GM21717 (cell line): ENCODE measurements around the gene COTL1.
"Not testable (repeated sequence)": the region's sequence is repeated elsewhere in the genome, so short reads cannot be mapped to it uniquely, and the experiment has no call there.

Experiments used
- ATAC-seq: cut with Tn5 transposase; IDR thresholded peaks from one replicate; pipeline ENCODE4 v1.9.1; 2021; ENCODE audit warnings: mild to moderate bottlenecking, moderate library complexity; ENCODE audit not compliant: unreplicated experiment

Gene COTL1

DNA sequence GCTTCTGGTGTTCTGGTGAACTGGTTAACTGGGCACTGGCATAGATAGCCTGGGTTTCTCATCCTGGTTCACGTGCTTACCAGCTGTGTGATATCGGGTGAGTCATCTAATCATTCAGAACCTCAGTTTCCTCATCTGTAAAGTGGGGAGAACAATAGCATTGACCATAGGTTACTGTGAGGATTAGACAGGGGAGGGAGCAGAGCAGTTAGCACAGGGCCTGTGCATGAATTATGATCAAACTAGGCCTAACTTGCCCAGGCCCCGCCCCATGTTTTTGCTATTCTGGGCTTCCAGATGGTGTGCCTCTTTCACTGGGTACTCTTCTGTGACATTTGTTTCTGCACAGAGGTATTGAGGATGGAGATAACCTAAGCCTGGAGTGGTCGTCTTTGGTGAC lies 25.8 kb upstream of the COTL1 start:
- ATAC-seq: no peak

DNA sequence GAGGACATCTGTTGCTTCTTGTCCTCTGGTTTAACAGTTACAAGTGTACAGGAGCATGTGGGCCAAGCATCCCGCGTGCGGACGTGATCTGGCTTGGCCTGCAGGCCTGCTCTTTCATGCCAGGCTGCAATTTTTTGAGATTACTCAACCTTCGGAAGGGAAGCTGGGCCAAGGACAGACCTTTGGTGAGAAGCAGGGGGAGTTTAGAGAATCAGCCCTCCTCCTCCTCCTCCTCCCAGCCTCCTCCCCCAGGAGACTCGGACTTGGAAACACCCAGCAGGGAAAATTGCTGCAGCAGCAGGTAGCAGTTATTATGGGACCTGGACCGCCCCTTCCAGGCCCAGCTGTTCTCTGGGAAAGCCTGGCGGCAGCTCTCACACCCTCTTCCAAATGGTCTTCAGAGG lies 25.3 kb upstream of the COTL1 start:
- no peak for ATAC-seq

DNA sequence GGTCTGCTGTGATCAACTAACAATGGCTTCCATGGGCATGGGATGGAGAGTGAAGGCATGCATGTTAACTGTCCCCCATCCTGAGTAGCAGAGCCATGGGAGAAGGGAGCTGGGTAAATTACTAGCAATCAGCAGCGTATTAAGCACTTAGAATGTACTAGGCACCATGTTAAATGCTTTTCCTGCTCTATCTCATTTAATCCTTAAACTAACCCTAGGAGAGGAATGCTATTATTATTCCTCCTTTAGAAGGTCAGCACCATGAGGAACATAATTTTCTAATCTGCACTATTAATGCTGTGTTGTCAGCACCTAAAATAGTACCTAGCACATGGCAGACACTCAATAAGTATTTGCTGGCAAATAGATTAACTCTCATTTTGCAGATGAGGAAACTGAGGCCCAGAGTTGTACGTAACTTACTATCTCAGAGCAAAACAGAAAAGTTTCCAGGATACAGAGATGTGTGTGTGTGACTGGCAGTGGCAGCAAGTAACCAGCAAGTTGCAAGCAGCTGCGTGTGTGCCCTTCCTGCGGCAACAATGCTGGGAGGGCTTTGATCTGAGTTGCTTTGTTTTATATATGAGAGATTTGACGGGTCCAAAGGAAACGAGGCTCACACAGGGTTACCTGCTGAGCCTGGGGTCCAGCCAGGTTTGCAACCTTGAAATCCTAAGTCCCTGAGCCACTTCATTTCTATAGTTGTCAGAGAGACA lies 23.9 kb upstream of the COTL1 start:
- ATAC-seq: no peak

DNA sequence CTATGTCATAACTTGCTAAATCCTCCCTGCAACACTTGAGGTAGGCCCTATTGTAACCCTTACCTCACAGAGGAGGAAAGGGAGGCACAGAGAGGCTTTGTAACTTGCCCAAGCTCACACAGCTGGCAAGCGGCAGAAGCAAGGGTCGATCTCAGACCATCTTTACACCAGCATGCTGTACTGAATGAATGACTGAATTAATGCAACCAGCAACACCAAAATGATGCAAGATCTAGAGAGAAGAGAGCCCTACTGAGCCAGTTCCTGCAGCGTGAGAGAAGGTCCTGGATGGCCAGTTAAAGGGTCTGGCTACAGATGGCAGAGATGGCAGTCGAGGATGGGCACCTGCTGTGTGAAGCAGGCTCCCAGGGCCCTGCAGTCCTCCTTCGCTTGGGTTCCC lies 22.3 kb upstream of the COTL1 start:
- ATAC-seq: no peak

DNA sequence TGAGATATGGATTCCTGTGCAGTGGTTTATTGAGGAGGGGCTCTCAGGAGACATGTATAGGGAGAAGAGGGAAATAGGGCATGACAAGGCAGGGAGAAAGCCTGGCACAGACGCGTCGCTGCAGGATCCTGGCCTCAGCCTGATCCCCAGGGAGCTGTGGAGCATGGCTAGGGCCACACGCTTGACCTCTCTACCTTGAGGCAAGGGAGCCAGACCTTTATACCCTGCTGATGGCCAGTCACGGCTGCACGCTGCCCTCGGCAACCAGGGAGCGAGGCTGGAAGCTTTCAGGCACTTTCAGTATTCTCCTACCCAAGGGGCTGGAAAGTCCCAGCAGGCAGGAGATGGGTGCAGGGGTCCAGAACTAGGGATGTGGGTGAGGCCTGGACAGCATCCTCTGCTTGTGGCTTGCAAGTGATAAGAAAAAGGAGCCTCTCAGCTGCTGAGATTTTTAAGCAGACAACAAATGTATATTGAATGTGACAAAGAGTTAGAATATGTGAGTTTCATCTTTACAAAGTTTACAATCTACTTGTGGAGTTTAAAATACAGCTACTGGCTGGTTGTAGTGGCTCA lies 20.4 kb upstream of the COTL1 start:
- no peak for ATAC-seq

DNA sequence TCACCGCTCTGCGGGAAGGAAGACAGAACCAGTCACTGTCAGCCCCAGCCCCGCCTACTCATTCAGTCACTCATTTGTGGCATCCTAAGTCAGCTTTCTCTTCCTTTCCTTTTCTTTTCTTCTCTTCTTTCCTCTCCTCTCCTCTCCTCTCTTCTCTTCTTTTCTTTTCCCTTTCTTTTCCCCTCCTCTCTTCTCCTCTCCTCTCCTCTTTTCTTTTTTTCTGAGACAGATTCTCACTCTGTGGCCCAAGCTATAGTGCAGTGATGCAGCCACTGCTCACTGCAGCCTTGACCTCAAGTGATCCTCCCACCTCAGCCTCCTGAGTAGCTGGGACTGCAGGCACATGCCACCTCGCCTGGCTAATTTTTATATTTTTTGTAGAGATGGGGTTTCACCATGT lies 19.8 kb upstream of the COTL1 start:
- ATAC-seq: no peak

DNA sequence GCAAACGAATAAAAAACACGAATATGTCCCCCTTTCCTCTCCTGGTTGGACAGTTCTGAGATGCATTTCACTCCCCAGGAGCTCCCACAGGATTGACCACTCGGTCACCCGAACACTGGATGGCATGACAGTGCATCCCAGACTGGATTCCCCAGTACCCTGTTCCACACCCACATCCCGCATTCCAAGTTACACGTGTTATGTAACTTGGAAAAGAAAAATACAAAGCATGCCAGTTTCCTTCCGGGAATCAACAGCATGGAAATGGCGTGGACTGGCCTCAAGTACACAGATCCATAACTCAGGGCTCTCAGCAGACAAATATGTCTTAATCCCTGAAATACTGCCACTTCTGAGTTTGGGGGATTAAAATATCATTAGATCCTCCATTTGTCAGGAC lies 17.8 kb upstream of the COTL1 start:
- no peak for ATAC-seq

DNA sequence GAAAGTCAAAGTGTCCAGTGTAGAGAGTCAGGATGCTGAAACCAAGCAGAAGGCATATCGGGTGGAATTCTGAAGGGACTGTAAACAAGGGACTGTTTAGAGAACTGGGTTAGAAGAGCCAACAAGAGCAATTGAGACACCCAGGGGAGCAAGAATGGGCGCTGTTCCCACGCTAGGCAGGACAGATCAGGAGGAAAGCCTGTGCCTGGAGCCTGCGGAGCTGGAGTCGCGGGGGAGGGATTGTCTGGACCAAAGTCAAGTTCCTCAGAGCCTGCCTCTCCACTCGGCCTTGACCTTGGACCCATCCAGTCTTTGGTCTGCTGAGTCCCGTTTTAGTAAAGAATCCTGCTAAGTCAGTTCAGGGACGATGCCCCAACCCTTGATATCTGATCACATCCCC lies 15.7 kb upstream of the COTL1 start:
- no peak for ATAC-seq

DNA sequence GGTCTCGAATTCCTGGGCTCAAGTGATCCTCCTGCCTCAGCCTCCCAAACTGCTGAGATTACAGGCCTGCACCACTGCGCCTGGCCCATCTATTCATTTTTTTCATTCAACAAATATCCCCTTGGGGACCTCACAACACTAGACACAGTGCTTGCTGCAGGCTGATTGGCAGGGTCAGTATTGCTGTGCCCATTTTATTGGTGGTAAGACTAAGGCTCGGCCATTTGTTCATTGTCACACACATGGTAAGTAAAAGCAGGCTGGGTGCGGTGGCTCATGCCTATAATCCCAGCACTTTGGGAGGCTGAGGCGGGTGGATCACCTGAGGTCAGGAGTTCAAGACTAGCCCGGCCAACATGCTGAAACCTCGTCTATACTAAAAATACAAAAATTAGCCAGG lies 15.0 kb upstream of the COTL1 start:
- ATAC-seq: not testable (repeated sequence)

DNA sequence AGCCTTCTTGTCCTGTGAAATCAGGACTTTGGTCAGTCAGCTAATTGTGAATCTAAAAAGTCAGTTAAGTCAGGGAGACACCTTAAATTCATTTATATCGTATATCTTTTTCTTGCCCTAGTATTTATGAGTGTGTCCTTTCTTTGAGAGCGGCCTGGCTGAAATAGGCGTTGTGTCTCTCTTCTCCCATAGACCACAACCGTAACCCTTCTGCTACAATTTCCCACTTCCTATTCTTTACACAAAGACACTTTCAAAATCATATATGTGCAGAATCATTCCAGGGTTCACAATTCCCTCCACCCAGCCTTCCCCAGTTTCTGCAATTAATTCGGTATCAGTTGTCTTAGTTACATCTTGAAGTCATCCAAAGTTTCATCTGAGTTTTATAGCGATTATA lies 14.0 kb upstream of the COTL1 start:
- ATAC-seq: no peak

DNA sequence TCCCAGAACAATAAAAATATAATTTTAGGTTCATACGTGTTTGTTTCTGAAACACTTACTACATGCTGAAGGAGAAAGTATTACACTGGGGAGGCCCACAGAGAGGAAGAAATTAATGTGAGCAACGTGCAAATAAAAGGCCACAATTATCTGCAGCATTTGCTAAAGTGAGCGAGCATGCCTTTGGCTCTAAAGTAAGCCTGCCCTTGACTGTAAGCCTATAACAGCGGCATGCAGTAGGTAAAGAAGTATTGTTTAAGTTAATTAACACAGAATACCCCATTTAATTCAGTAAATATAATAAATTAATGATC lies 13.2 kb upstream of the COTL1 start:
- ATAC-seq: no peak

DNA sequence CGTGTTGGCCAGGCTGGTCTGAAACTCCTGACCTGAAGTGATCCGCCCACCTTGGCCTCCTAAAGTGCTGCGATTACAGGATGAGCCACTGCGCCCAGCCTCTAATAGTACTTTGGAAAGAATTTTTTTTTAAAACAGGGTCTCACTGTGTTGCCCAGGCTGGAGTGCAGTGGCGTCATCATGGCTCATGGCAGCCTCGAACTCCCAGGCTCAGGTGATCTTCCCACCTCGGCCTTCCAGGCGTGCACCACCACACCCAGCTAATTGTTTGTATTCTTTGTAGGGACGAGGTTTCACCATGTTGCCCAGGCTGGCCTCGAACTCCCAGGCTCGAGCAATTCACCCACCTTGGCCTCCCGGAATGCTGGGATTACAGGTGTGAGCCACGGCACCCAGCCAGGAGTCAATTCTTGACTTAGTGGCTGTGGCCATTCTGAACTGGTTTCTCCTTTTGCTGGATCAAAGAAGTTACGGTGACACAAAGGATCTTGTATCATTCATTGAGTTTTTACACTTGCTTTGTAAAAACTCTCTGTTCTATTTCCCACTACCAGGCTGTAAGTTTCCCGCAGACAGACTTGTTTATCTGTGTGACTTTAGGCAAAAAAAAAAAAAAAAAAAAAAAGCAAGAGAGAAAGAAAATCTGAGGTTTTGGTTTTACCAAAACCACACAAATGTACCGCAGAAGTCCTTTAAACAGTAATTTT lies 12.7 kb upstream of the COTL1 start:
- ATAC-seq: no peak

DNA sequence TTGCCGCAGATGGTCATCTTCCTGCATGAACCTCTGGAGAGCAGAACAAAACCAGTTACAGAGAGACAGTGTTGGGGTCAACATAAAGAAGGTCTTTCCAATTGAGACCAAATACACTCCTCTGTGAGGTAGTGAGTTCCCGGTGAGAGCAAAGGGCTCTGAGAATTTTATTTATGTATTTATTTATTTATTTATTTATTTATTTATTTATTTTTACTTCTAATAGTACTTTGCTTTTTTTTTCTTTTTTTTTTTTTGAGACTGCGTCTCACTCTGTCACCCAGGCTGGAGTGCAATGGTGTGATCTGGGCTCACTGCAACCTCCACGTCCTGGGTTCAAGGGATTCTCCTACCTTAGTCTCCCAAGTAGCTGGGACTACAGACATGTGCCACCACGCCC lies 12.1 kb upstream of the COTL1 start:
- ATAC-seq: no peak

DNA sequence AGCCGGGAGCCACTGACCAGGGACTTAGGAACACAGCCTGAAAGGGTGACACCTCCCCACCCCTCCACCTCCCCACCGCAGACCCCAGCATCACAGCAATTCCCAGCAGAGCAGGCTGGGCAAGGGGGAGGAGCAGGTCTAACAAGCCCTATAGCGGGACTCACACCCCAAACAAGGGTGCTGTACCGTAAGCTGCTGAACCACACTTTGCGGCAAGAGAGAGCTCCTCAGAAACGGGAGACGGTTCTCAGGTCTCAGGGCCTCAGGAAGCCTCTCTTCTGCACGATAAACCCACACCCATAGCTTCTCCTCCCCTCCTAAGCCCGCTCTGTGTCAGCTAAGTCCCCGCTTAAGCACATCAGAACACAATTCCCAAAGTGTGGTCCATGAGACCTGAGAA lies 11.7 kb upstream of the COTL1 start:
- no peak for ATAC-seq

DNA sequence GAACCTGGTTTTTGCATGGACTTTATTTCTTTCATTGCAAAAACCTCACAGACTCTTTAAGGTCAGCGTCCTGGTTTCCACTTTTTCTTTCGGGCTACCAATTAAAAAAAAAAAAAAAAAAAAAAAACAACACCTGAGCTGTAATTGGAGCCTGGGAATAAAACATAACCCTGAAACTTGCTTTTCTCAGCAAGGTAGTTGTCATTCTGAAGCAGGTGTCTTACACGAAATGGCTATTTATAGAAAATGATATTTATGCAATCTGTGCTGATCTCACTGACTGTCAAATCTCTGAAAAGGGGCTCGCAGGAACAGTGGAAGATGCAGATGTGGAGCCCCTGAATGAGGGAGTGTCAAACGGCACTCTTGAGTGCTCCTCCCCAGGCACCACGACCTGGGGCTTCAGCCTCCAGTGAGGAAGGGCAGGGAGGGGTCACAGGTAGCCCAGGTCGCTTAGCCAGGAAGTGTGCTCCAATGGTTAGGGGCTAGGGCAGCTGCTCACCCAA lies 10.4 kb upstream of the COTL1 start:
- ATAC-seq: no peak

DNA sequence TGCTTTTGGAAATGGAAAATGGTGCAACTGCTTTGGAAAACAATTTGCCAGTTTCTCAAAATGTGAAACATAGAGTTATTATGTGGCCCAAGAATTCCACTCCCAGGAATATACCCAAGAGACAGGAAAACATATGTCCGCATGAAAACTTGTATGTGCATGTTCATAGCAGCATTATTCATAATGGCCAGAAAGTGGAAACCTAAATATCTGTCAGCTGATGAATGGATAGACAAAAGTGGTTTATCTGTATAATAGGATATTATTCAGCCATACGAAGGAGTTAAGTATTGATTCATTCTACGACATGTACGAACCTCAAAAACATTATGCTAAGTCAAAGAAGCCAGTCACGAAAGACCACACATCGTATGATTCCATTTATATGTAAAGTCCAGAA lies 7.7 kb upstream of the COTL1 start:
- ATAC-seq: no peak

DNA sequence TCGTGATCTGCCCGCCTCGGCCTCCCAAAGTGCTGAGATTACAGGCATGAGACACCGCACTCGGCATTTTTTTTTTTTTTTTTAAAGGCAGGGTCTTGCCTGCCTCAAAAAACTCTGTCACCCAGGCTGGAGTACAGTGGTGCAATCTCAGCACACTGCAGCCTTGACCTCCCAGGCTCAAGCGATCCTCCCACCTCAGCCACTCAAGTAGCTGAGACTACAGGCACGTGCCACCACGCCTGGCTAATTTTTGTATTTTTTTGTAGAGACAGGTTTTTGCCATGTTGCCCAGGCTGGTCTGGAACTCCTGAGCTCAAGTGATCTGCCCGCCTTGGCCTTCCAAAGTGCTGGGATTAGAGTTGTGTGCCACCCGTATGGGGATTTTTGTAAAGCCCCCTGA lies 3.0 kb upstream of the COTL1 start:
- ATAC-seq: not testable (repeated sequence)

DNA sequence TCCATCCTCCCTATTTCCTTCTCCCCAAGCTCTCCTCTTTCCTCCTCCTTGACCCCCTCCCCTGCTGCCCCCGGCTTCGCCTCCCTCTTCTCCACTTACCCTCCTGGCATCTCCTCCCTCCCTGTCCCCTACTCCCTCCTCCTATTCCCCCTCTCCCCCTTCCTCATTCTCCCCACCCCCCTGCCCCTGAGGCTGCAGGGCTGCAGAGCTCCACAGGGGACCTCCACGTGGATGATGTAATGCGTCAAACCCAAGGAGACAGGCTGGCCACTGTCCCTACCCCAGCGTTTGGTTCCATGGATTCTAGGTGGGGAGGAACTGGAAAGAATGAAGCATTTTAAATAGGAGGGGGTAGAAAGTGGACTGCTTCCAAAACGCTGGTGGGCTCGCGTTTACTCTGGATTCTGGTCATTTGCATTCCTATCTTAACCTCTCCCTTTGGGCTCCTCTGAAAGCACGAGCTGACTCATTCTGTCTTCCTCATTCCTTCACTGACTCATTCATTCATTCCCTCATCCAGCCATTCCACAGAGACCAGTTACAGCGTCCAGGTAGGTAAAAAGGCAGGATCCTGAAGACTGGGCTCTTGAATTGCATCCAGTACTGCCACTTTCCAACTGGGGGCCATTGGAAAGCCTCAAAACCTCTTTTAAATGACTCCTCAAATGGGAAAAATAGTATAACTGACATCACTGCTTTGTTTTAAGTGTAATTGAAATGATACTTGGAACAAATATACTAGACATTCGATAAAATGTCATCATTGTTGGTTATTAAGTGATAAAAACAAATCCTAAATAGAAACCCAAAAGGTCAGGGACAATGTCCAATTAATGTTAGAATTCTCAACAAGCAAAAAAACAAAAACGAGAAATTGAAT lies 943 bp upstream of the COTL1 start:
- no peak for ATAC-seq

DNA sequence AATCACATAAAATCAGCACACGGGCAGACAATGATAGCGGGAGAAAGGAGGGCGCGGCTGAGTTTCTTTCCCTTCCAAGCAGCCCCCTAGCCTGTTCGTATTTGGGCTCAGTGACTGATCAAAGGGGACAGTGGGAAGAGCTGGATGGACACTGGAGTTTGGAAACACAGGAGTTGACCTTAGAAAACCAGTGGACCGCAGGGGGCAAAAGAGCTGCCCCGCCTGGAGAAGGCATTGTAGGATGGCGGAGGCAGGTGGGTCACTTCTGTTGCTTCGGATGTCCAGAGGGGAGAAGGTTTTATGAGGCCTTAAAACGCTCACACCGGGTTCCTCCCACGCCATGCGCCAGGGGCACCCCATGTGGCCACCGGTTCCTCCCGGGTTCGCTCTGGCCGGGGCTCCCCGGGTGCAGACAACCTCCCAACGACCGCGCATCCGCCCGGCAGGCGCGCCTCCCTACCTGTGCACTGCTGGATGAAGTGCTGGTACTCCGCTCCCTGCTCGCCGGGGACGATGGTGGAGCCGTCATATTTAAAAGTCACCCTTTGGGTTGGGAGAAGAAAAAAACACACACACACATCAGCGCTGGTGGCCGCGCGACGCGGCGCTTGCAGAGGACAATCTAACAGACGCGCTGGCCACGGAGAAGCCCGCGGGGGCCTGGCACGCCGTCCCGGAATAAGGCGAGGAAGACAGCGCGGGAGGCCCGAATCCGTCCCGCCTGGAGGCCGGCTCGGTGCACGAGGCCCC lies 662 bp downstream of the COTL1 start:
- ATAC-seq: peak; percentile 44

DNA sequence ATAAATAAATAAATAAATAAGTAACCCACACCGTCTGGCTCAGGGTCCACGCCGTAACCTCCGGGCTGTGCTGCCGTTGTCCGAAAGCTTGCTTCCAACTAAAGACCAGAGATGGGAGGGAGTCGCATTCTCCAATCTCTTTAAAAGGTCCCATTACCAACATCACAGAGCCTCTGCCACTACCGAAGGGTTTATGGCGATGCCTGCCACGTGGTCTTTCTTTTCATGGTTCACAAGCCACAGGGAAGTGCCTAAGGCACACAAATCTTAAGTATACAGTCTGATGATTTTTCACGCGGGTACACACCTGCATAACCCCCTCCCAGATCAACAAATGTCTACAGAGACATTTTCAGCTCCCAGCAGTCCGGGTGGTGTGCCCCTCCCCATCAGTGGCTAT lies 1.4 kb downstream of the COTL1 start:
- no peak for ATAC-seq
